ENCODE measurements around the gene LAMA2. TPM values are rescaled to one million over a fixed set of nuclear protein-coding genes. Genes with fewer than 3 reads are reported as not detected.
A peak's percentile ranks its signal among the peaks of the same experiment; 100 is the strongest.

The LAMA2 gene
- total and polyA plus RNA-seq, 4 donors = 6.0 to 86.5 (median 46.4) TPM

DNA sequence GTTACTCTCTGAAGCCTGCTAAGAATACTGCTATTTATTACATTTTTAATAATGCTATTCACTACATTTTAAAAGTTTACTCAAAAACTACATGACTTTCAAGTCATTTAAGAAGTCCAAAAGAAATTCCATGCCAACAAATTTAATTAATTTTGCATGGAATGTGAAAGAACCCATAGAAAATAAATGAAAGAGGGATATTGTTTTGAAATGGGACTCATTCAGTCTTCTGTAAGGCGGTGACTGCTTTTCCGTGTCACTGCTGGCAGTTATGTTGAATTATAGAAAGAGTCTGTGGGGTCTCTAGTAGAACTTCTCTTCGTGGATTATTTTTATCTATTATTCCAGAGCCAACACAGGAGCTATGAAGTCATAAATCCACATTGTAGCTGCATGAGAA is 211.2 kb downstream of the LAMA2 start:
- DNase-seq = no peak
- Histone ChIP-seq H3K27me3 (ENCODE audit: control insufficient read depth in 1 of 2, insufficient read depth in 2 of 2, low read length in 1 of 2) (no peaks in the 10 kb centered on the region), H3K36me3 (ENCODE audit: control insufficient read depth in 1 of 2, insufficient read depth in 2 of 2, low read length in 1 of 2) (peaks cover 0 to 2% of the 10 kb centered on the region in 2 donors), H3K4me3 (ENCODE audit: low read length in 2 of 2) (no peak overlapping the region), H3K9me3 (ENCODE audit: control insufficient read depth, low read length) (no peaks in the 10 kb centered on the region), H3K27ac (ENCODE audit: low read depth in 1 of 2, low read length in 2 of 2) (no peak overlapping the region), H3K4me1 (ENCODE audit: control insufficient read depth in 1 of 2, insufficient read depth in 2 of 2, low read length in 2 of 2) (no peaks in the 10 kb centered on the region)
- intact Hi-C loops (cut with DNase I) = no loop called here
- 13 to 17% methylated on average over 3 of the region's 3 CpGs for WGBS, 2 donors
- no peak for ATAC-seq (ENCODE audit: low FRiP score)

DNA sequence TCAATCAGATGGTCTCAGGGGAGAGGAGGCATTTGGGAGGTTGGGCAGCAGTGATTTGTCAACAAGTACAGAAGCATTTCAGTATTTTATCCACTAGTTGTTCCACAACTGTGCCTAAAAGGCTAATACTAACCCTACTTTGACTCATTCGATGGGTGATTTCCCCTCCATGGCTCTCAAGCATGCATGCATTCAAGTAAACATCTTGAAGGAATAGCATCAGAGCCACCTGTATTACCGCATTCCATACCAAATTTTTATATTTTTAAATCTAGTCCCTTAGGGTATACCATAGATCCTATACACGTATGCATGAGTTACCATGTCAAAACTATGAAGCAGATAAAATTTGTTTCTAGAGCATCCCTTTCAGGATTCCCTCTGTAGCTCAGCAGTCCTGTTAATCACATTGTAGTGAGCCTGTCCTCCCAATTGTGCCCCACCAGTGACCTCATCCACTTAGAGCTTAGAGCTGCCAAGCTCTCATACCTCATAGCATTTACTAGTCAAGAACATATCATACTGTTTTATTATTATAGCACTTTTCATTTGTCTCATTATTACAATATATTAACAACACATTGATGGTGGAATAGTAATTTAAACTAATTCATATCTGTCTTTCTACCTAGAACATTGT is 213.8 kb downstream of the LAMA2 start:
- Histone ChIP-seq H3K9me3 (ENCODE audit: control insufficient read depth, low read length) (no peaks in the 10 kb centered on the region), H3K4me3 (ENCODE audit: low read length in 2 of 2) (no peak overlapping the region), H3K27me3 (ENCODE audit: control insufficient read depth in 1 of 2, insufficient read depth in 2 of 2, low read length in 1 of 2) (no peaks in the 10 kb centered on the region), H3K4me1 (ENCODE audit: control insufficient read depth in 1 of 2, insufficient read depth in 2 of 2, low read length in 2 of 2) (no peaks in the 10 kb centered on the region), H3K36me3 (ENCODE audit: control insufficient read depth in 1 of 2, insufficient read depth in 2 of 2, low read length in 1 of 2) (peaks cover 0 to 2% of the 10 kb centered on the region in 2 donors), H3K27ac (ENCODE audit: low read depth in 1 of 2, low read length in 2 of 2) (no peak overlapping the region)
- DNase-seq (no peak), ATAC-seq (ENCODE audit: low FRiP score) (no peak)
- 93% methylated on average over 3 of the region's 3 CpGs for WGBS, 2 donors
- intact Hi-C loops (cut with DNase I) = no loop called here

DNA sequence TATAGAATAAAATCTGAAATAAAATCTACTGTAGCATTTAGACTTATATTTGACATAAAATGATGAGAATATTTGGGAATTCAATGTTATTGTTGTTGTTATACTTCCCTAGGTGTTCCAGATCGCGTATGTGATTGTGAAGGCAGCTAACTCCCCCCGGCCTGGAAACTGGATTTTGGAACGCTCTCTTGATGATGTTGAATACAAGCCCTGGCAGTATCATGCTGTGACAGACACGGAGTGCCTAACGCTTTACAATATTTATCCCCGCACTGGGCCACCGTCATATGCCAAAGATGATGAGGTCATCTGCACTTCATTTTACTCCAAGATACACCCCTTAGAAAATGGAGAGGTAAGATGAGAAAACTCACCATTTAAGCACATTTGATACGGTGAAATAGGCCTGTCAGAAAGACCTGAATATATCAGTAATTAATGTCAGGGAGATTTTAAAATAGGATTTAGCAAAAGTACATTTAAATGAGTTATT is 215.2 kb downstream of the LAMA2 start:
- H3K9me3 ChIP-seq (ENCODE audit: control insufficient read depth, low read length) = no peaks in the 10 kb centered on the region
- ATAC-seq (ENCODE audit: low FRiP score) = no peak
- WGBS, 2 donors = 75 to 78% methylated on average over 9 of the region's 9 CpGs
- H3K4me1 ChIP-seq (ENCODE audit: control insufficient read depth in 1 of 2, insufficient read depth in 2 of 2, low read length in 2 of 2) = no peaks in the 10 kb centered on the region
- no peak overlapping the region for H3K27ac ChIP-seq (ENCODE audit: low read depth in 1 of 2, low read length in 2 of 2)
- no peak for DNase-seq
- intact Hi-C loops (cut with DNase I) = no loop called here
- H3K27me3 ChIP-seq (ENCODE audit: control insufficient read depth in 1 of 2, insufficient read depth in 2 of 2, low read length in 1 of 2) = no peaks in the 10 kb centered on the region
- no peak overlapping the region for H3K4me3 ChIP-seq (ENCODE audit: low read length in 2 of 2)
- H3K36me3 ChIP-seq (ENCODE audit: control insufficient read depth in 1 of 2, insufficient read depth in 2 of 2, low read length in 1 of 2) = peaks cover 0 to 2% of the 10 kb centered on the region in 2 donors

DNA sequence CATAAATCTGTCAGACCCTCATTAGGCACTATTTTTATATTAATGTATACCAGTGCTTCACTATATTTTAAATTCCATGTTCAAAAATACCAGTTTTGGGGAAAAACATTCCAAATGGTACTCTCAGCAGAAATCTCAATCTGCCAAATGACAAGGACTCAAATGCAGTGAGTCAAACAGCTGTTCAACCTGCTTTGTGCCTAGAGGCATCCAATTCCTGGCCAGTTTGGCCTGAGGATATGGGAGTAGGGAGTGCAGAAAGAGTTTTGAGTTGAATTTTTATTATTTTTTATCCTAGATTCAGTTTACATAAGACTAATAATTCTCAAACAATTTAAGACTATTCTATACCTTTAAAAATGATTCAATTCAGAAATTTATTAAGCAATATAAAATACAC is 216.8 kb downstream of the LAMA2 start:
- Histone ChIP-seq H3K9me3 (ENCODE audit: control insufficient read depth, low read length) (no peaks in the 10 kb centered on the region), H3K36me3 (ENCODE audit: control insufficient read depth in 1 of 2, insufficient read depth in 2 of 2, low read length in 1 of 2) (peaks cover 0 to 2% of the 10 kb centered on the region in 2 donors), H3K27ac (ENCODE audit: low read depth in 1 of 2, low read length in 2 of 2) (no peak overlapping the region), H3K27me3 (ENCODE audit: control insufficient read depth in 1 of 2, insufficient read depth in 2 of 2, low read length in 1 of 2) (no peaks in the 10 kb centered on the region), H3K4me3 (ENCODE audit: low read length in 2 of 2) (no peak overlapping the region), H3K4me1 (ENCODE audit: control insufficient read depth in 1 of 2, insufficient read depth in 2 of 2, low read length in 2 of 2) (no peaks in the 10 kb centered on the region)
- DNase-seq (no peak), ATAC-seq (ENCODE audit: low FRiP score) (no peak)
- intact Hi-C loops (cut with DNase I) = no loop called here

DNA sequence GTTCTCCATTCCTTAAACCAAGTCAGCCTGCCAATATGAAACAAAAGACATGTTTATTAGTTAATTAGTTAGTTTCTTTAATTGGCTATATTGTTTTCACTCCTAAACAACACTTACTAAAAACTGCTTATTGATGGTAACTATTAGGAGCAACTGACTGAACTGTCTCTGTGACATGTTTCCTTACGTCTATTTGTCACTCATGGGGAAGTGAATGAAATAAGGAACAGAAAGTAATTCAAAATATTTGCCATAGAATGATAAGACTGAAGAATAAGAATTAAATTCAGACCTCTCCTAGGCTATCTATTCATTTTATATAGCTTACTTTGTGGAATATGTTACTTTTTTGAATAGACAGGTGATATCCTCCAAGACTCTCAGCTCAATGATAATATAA is 217.2 kb downstream of the LAMA2 start:
- DNase-seq (no peak), ATAC-seq (ENCODE audit: low FRiP score) (no peak)
- intact Hi-C loops (cut with DNase I) = no loop called here
- Histone ChIP-seq H3K36me3 (ENCODE audit: control insufficient read depth in 1 of 2, insufficient read depth in 2 of 2, low read length in 1 of 2) (peaks cover 0 to 2% of the 10 kb centered on the region in 2 donors), H3K27ac (ENCODE audit: low read depth in 1 of 2, low read length in 2 of 2) (no peak overlapping the region), H3K4me3 (ENCODE audit: low read length in 2 of 2) (no peak overlapping the region), H3K27me3 (ENCODE audit: control insufficient read depth in 1 of 2, insufficient read depth in 2 of 2, low read length in 1 of 2) (no peaks in the 10 kb centered on the region), H3K9me3 (ENCODE audit: control insufficient read depth, low read length) (no peaks in the 10 kb centered on the region), H3K4me1 (ENCODE audit: control insufficient read depth in 1 of 2, insufficient read depth in 2 of 2, low read length in 2 of 2) (no peaks in the 10 kb centered on the region)
- 94 to 98% methylated on average over 1 of the region's 1 CpG for WGBS, 2 donors

DNA sequence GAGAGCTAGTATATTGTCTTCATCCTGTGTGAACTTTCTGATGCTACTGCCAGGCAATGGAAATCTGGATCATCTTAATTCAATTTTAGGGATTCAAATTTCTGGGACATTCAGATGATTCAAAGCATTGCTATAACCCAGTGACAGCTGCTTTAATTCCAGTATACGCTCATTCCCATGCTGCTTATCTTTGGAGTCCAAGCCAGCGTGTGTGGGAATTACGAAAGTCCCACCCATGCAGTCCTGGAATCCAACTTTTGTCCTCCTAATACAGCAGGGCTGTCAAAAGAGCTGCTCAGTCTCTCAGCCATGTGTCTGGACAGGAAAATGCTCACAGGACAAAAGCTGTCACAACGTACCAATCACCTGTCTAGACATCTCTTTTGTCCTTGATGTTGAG is 219.8 kb downstream of the LAMA2 start:
- intact Hi-C loops (cut with DNase I) = no loop called here
- 46 to 49% methylated on average over 4 of the region's 4 CpGs for WGBS, 2 donors
- Histone ChIP-seq H3K9me3 (ENCODE audit: control insufficient read depth, low read length) (no peaks in the 10 kb centered on the region), H3K4me1 (ENCODE audit: control insufficient read depth in 1 of 2, insufficient read depth in 2 of 2, low read length in 2 of 2) (no peaks in the 10 kb centered on the region), H3K27ac (ENCODE audit: low read depth in 1 of 2, low read length in 2 of 2) (no peak overlapping the region), H3K36me3 (ENCODE audit: control insufficient read depth in 1 of 2, insufficient read depth in 2 of 2, low read length in 1 of 2) (peaks cover 0 to 2% of the 10 kb centered on the region in 2 donors), H3K4me3 (ENCODE audit: low read length in 2 of 2) (no peak overlapping the region), H3K27me3 (ENCODE audit: control insufficient read depth in 1 of 2, insufficient read depth in 2 of 2, low read length in 1 of 2) (no peaks in the 10 kb centered on the region)
- DNase-seq (peak in 1 of 2 donors; percentile 53), ATAC-seq (ENCODE audit: low FRiP score) (peak; percentile 83)

DNA sequence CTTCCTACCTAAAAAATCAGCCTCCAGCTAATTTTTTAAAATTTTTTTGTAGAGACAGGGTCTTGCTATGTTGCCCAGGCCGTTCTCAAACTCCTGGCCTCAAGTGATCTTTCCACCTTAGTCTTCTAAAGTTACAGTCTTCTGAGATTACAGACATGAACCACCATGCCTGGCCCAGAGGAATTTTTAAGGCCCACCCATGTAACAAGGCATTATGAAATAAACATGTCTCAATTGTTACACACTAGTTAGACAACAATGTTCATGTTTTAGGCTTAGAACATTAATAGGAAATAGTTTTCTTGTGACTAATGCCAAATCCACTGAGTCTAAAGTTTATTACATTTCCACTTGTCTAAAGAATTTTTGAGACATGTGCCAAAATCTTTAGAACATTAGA is 221.2 kb downstream of the LAMA2 start:
- H3K27ac ChIP-seq (ENCODE audit: low read depth in 1 of 2, low read length in 2 of 2) = no peak overlapping the region
- ATAC-seq (ENCODE audit: low FRiP score) = no peak
- no peaks in the 10 kb centered on the region for H3K4me1 ChIP-seq (ENCODE audit: control insufficient read depth in 1 of 2, insufficient read depth in 2 of 2, low read length in 2 of 2)
- 76% methylated on average over 1 of the region's 1 CpG for WGBS, 2 donors
- H3K36me3 ChIP-seq (ENCODE audit: control insufficient read depth in 1 of 2, insufficient read depth in 2 of 2, low read length in 1 of 2) = no peaks in the 10 kb centered on the region
- H3K9me3 ChIP-seq (ENCODE audit: control insufficient read depth, low read length) = no peaks in the 10 kb centered on the region
- DNase-seq = no peak
- H3K27me3 ChIP-seq (ENCODE audit: control insufficient read depth in 1 of 2, insufficient read depth in 2 of 2, low read length in 1 of 2) = no peaks in the 10 kb centered on the region
- intact Hi-C loops (cut with DNase I) = no loop called here
- no peak overlapping the region for H3K4me3 ChIP-seq (ENCODE audit: low read length in 2 of 2)

DNA sequence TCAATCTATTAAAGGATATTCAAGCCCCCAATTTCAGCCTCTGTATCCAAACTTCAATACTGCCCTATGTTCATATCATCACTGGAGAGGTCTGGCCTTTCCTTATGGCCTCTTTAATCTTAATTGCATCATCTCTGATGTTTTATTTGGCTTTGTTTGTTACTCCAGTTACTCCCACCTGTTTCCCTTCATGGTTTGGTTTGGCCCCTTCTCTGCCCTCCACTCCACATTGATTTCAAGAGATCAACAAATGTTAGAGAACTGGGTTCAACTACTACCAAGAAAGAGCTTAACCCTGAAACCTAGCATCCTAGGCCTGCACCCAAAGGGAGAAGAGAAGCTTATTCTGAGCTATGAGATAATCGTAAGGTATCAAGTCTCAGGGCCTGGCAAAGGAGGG is 221.6 kb downstream of the LAMA2 start:
- H3K27me3 ChIP-seq (ENCODE audit: control insufficient read depth in 1 of 2, insufficient read depth in 2 of 2, low read length in 1 of 2) = no peaks in the 10 kb centered on the region
- 83 to 86% methylated on average over 1 of the region's 1 CpG for WGBS, 2 donors
- ATAC-seq (ENCODE audit: low FRiP score) = no peak
- no peak overlapping the region for H3K27ac ChIP-seq (ENCODE audit: low read depth in 1 of 2, low read length in 2 of 2)
- intact Hi-C loops (cut with DNase I) = no loop called here
- H3K9me3 ChIP-seq (ENCODE audit: control insufficient read depth, low read length) = no peaks in the 10 kb centered on the region
- no peaks in the 10 kb centered on the region for H3K36me3 ChIP-seq (ENCODE audit: control insufficient read depth in 1 of 2, insufficient read depth in 2 of 2, low read length in 1 of 2)
- no peak for DNase-seq
- no peak overlapping the region for H3K4me3 ChIP-seq (ENCODE audit: low read length in 2 of 2)
- H3K4me1 ChIP-seq (ENCODE audit: control insufficient read depth in 1 of 2, insufficient read depth in 2 of 2, low read length in 2 of 2) = no peaks in the 10 kb centered on the region

DNA sequence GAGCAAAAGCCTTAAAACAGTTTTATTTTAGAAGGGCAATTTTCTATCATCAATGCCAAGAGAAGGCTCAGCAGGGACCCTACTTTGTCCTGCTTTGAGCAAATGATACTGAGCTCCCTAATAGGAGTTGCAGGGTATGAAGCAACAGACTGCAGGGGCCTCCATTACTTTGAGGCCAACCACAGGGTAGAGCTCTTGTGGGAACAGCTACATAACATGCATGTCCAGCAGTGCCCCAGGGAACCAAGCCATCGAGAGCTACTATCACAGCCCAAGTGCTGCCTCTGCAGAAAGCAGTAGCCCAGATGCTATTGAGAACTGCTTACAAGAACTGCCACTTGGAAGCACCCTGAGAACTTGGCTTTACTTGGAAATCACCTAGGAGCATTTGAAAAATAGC is 222.1 kb downstream of the LAMA2 start:
- WGBS, 2 donors = 49 to 61% methylated on average over 1 of the region's 1 CpG
- DNase-seq (no peak), ATAC-seq (ENCODE audit: low FRiP score) (no peak)
- intact Hi-C loops (cut with DNase I) = no loop called here
- no peaks in the 10 kb centered on the region for H3K4me1 ChIP-seq (ENCODE audit: control insufficient read depth in 1 of 2, insufficient read depth in 2 of 2, low read length in 2 of 2)
- no peaks in the 10 kb centered on the region for H3K9me3 ChIP-seq (ENCODE audit: control insufficient read depth, low read length)
- no peak overlapping the region for H3K27ac ChIP-seq (ENCODE audit: low read depth in 1 of 2, low read length in 2 of 2)
- H3K36me3 ChIP-seq (ENCODE audit: control insufficient read depth in 1 of 2, insufficient read depth in 2 of 2, low read length in 1 of 2) = no peaks in the 10 kb centered on the region
- no peak overlapping the region for H3K4me3 ChIP-seq (ENCODE audit: low read length in 2 of 2)
- H3K27me3 ChIP-seq (ENCODE audit: control insufficient read depth in 1 of 2, insufficient read depth in 2 of 2, low read length in 1 of 2) = no peaks in the 10 kb centered on the region
